Measurements from ENCODE around the gene TNK2.
"Not testable (repeated sequence)": the region's sequence is repeated elsewhere in the genome, so short reads cannot be mapped to it uniquely, and the experiment has no call there.

TNK2 gene

DNA sequence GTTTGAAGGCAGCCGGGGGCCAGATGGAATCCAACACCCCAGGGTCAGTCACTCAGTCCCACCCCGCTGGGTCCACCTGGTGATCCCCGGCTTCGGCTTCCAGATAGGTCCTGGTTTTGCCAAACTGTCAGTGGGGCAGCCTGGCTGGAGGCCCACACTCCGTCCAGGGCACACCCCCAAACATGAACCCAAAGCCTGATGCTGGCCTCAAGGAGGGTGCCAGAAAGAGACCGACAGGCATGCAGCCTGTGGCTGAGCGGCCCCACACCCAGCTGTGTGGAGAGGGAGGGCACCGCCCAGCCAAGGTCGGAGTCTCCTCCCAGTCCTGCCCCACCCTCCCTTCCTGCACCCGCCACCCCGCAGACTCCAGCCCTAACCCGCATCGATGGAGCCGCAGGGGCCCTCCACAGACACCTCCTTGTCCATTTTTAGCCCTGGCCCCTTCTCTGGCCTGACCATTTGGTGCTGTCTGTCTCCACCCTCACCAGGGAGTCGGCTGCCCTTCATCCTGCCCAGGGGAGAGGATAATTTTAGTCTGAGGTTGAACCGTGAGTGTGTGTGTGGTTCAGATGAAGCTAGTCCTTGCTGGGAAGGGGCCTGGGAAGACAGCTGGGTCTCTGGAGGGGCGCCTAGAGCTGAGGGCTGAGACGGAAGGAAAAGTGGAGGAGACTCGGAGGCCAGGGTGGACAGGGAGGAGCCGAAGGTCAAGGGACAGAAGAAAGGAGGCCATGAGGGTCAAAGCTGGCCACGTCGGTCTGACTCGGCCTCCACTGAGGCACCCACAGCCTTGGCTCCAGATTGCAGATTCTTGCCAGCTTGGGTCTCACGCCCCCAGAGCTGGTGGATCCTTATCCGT is 23.1 kb downstream of the TNK2 start:
- peak; percentile 62 for DNase-seq (ENCODE audit: low spot score)

DNA sequence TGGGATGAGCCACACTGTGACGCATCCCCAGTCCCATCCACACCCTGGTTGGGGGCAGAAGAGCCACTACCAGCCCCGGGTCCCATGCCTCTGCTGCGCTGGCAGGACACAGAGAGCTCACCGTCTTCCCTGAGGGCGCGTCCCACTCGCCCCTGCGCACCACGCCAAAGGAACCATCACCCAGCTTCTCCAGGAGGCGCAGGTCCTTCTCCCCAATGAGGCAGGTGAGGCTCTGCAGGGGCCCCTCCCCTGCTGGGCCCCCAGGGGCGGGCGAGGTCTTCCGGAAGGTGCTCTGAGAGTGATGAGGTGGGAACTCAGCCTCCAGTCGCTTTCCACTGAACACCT is 23.7 kb downstream of the TNK2 start:
- no peak for DNase-seq (ENCODE audit: low spot score)

DNA sequence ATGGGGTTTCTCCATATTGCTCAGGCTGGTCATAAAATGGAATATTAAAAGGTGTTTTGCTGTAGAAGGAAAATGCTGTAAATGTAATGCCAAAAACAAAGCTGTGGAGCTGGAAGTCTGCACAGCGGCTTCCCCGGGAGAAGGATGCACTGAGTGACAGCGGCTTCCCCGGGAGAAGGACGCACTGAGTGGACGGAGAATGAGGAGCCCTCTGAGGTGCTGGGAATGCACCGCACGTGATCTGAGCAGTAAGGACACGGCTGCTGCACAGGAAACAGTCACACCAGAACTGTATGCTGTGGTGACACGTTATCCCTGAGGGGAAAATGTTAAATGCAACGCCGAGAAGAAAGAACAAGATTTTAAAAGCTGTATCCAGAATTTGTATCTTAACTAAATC is 24.6 kb downstream of the TNK2 start:
- DNase-seq (ENCODE audit: low spot score) = no peak

DNA sequence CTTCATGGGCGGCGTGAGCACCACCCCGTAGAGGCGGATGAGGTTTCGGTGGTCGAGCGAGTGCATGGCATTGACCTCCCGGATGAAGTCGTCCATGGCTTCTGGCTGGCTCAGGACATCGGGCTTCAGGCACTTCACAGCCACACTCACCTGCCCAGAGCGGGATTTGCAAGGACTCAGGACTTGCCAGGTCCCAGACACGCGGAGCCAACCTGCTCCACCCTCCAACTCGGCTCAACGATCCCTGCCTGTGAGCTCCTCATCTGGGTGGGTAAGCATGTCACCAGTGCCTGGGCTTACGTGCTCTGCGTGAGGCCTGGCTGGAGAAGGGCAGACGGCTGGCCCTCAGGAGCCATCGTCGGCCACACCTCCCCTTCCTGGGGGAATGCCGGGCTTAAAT is 25.2 kb downstream of the TNK2 start:
- DNase-seq (ENCODE audit: low spot score) = no peak

DNA sequence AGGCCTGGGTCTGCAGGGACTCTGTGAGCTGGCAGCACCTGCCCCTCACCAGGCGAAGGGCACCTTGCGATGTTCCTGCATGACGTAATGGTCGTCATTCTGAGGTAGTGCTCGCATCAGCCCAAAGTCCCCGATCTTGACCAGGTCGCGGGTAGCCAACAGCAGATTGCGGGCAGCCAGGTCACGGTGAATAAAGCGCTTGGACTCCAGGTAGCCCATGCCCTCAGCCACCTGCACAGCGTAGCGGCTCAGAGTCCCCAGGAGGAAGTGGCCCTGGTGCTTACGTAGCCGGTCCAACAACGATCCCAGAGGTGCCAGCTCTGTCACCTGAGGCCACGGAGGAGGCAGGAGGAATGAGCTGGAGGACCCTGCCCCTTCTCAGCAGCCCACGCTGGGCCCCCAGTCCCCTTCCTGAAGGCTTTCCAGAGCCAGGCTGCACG is 26.3 kb downstream of the TNK2 start:
- DNase-seq (ENCODE audit: low spot score) = no peak

DNA sequence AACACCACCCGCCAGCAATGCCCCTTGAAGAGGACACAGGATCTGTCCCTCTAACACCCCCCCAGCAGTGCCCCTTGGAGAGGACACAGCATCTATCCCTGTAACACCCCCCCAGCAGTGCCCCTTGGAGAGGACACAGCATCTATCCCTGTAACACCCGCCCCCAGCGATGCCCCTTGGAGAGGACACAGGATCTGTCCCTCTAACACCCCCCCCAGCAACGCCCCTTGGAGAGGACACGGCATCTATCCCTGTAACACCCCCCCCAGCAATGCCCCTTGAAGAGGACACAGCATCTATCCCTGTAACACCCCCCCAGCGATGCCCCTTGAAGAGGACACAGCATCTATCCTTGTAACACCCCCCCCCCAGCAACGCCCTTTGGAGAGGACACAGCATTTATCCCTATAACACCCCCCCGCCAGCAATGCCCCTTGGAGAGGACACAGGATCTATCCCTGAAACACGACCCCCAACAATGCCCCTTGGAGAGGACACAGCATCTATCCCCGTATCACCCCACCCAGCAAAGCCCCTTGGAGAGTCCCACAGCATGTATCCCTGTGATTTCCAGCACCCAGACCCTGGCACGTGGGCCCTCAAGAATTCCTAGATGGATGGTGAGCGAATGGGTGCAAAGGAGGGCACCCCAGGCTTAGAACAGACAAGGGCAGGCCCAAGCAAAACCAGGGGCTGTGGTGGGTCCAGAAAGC is 26.9 kb downstream of the TNK2 start:
- DNase-seq (ENCODE audit: low spot score) = no peak

DNA sequence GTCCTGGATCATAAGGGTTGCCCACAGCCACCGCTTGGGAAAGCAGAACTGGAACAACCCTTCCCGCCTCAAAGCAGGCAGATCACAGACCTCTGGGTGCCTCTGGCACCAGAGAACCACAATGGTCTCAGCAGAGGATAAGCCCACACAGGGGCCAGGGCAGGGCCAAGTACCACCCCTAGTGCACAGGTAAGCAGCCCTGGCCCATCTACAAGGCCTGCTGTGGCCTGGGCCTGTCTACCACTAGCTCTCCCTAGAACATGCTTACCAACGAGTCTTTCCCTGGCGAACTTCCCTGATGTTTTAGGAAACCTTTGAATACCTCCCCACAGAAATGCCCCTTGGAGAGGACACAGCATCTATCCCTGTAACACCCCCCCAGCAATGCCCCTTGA is 28.3 kb downstream of the TNK2 start:
- no peak for DNase-seq (ENCODE audit: low spot score)

DNA sequence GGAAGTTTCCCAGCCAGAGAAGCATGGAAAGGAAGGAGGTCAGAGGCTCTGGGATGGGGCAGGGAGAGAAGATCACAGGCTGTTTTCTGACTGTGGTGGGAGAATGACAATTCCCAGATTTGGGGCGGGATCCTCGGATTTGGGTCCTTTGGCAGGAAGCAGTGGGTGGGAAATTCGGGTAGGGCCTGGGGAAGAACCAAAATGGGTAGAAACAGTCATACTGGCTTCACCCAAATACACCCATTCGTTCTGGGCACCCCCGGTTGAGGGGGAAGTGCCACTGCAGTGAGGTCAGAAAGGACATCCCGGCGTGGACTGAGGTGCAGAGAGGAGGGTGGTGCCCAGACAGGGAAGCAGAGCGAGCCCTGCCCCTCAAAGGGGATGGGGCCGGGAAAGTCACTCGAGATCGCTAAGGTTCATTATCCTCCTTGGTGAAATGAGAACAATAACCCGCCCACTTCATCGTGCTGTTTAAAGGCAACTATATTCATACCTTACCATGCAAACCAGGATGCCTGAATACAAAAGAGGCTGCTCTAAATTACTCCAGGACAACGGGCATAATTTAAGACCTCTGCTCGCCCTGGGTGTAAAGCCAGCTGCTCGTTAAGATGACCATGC is 28.8 kb downstream of the TNK2 start:
- DNase-seq (ENCODE audit: low spot score) = no peak

DNA sequence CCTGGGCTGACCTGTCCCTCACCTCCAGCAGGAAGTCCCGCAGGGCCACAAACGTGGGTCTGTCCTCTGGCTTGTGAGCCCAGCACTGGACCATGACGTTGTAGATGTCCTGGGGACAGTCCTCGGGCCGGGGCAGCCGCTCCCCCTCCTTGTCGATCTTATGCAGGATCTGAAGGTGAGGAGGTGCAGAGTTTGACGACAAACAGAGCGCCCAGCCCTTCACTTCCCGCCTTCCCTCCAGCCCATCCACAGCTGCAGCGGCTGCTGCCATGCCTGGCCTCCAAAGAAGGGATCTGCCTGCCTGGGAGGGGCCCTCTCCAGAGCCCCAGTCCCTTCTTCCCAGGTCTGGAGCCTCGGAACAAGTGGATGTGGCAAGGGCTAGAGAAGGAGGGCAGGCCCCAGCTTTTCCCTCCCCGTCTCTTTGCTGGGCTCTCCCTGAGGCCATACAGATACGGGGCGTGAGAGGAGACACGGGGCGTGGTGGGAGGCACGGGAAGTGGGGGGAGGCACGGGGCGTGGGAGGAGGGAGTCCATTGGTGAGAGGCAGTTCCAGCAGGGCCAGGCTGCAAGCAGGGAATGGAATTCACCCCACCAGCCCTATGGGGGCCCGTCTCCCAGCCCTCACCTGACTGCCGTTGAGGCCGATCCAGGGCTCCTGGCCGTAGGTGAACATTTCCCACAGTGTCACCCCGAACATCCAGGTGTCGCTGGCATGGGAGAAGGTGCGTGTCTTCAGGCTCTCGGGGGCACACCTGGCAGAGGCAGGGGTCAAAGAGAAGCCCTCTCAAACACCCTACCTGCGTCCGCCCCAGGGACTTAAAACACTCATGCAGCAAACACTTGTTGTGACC is 29.7 kb downstream of the TNK2 start:
- no peak for DNase-seq (ENCODE audit: low spot score)

DNA sequence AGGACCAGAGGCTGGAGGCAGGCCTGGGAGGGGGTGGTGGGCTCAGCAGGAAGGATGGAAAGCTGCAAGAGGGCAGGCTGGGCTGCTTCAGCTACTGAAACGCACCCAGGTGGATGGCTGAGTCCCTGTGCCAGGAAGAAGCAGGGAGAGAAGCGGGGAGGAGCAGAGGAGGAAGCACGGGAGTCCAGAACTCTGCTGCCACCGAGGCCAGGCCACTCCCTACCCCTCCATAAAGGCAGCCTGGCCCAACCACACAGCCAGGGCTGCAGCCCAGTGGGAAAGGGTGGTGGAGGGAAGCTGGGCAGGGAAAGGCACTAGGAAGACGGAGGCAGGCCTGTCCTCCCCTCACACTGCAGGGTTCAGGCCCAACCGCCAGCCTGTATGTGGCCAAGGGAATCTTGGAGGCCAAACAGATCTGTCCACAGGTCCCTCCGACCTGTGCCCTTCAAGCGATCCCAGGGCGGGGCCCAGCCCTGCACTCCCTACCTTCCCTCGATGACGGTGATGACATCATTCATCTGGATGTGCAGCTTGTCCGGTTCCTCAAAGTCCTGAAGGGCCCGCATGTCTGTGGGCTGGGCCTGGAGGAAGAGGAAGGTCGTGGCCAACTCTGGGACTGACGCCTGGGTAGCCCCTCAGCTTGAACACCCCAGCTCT is 30.5 kb downstream of the TNK2 start:
- no peak for DNase-seq (ENCODE audit: low spot score)

DNA sequence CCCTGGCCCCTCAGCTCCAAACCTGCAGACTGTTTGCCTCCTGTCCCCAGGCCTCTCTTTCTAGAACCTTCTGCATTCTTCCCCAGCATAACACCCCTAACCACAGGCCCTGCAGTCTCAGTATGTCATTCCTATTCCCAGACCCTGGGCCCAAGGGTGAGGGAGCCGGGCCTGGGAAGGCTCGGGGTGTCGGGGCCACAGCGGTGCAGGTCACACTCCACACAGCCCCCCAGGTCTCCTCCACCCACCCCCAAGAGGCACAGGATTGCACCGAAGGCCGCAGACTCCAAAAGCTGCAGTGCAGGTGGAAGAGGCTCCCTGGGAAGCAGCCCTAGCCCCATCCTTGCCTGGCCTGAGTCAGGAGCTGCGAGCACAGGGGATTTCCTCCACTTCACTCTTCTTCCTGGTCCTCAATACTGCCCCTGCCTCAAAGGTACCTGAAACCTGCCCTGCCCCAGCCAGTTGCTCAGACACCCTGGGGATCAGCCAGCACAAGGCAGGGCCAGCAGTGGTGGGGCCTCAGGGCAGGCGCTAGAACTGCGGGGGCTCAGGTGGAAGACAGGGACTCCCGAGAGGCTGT is 31.1 kb downstream of the TNK2 start:
- no peak for DNase-seq (ENCODE audit: low spot score)

DNA sequence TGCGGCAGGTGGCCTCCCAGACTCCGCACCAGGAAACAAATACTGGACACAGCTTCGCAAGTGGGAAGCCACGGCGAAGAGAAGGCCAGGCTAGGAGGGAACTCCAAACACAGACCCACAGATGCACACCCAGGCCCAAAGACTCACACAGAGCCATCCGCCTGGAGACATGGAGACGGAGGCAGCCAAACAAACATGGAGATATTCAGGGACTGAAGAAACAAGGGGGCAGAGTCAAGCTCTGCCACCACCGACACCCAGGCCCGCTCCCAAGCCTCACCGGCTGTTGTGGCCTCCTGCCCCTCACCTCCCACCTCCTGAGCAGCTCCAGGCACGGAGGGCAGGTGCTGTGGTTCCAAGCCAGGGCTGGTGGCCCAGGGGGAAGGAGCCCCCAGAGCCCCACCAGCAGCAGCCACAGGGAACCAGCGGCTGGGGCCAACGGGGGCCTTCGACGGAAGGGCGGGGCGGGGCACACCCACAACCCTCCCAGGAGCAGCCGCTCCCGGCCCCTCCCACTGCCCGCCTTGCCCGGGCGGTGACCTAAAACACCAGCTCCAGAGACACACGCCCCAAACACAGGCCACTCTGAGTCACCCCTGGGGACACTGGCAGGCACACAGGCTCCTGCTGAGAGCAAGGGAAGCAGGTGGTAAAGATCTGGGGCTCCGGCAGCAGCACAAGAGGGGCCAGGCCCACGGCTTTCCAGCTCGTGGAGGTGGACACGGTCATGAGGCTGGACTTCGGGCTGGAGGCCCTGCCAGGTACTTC is 31.9 kb downstream of the TNK2 start:
- DNase-seq (ENCODE audit: low spot score) = peak; percentile 76

DNA sequence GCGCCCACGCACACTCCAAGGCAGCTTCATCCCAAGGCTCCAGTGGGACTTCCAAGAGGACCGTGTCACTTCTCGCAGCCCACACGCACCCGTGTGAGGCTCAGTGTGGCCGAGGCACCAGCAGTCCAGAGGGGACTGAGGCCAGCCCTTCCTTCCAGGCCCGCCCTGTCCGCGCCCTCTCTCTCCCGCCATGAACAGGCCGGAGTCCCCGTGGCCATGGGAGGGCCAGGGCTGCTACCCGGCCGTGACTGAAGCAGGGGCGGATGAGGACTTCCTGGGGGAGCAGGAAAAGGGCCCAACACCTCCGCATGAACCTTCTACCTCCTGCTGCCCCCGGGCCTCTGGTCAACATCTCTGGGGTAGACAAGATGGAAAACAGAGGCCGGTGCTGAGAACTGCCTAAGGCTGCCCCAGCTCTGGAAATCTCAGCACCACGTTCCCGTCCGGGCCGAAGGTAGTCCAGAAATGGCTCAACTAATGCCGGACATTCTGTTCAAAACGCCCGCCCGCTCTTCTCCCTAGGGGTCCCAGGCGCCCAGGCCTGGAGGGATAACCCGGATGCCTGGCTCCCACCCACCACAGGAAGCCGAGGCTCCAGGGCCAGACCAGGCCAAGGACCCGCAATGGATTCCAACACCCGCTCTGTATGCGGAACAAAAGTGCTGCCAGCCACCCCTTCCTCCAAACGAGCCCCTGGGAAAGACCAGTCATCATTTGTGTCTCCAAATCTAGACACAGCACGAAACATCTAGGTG is 32.7 kb downstream of the TNK2 start:
- no peak for DNase-seq (ENCODE audit: low spot score)

DNA sequence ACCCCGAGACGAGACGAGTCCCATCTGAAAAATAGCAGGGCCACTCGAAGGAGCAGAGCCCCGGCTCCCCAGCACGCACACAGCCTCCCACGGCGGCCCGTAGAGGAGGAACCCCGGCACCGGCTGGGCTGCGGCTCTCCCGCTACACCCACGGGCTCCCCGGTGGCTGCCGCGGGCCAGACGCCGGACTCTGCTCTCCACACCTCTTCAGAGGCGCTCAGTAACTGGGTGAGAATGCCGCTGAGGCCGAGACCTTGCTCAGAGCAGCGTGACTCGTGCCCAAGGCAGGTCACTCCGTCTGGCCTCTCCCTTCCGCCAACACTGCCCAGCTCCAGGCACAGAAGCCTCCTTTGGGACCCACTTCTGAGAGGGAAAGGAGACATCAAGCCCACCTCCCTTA is 34.4 kb downstream of the TNK2 start:
- no peak for DNase-seq (ENCODE audit: low spot score)

DNA sequence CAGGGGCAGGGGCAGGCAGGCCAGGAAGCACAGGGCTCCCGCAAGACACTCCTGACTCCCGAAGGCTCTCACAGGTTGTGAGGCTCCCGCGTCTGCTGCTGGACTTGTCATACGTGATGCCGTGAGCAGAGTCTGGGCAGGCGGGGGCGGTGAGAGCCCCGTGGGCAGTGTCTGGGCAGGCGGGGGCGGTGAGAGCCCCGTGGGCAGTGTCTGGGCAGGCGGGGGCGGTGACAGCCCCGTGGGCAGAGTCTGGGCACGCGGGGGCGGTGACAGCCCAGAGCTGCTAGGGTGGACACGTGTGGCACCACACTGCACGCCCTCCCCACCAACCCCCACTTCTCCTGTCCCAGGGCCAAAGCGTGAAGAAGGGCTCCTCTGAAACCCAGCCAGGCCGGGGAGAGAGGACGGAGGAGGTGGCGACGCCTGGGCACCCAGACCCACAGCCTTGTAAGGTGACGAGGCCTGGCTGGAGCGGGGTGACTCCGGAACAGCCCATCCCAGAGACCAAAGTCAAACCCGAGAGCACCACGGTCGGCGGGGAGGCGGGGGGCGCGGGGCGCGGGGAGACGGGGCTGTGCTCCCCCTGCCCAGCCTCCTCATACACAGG is 35.0 kb downstream of the TNK2 start:
- DNase-seq (ENCODE audit: low spot score) = no peak

DNA sequence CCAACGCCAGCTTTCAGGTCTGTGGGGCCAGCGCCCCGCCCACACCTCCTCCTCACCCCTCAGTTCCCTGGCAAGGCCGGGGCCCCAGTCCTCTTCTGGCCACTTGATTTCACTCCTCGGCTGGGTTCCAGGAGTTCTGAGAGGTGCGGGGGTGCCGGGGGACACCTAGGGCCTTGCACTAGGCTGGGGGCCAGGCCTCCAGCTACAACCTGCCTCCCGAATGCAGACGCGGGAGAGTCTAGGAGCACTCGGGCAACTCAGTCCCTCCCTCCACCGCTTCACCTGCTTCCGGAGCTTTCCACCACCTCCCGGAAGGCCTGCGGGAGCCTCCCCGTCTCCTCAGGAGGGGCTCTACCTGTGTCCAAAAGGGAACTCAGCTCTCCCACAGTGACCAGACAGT is 35.6 kb downstream of the TNK2 start:
- no peak for DNase-seq (ENCODE audit: low spot score)

DNA sequence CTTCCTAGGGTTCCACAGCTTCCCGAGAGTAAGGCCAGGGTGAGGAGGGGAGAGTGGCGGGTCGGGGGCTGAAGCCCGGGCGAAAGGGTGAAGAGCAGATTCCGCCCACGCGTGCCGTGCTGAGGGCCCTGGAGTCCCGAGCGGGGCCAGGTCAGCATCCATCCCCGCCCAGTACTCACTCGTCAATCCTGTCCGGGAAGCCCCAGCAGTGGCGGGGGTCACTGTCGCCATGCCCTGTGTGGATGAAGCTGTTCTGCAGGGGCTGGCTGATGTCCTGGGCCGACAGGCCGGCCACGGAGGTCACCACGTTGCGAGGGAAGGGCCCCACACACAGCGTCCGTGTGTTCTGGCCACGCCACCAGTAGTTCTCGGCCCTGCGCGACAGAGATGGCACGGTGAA is 36.3 kb downstream of the TNK2 start:
- no peak for DNase-seq (ENCODE audit: low spot score)

DNA sequence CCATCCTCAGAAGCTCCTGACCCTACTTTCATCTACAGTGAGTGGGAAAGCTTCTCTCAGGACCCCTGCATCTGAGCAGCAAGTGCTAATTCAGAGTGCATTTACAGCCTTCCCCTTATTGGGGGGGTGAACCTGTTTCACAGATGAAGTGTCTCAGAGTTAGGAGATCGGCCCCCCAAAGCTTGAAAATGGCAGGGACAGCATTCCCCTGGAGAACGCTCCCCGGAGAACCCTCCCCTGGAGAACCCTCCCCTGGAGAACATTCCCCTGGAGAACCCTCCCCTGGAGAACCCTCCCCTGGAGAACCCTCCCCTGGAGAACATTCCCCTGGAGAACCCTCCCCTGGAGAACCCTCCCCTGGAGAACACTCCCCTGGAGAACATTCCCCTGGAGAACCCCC is 36.7 kb downstream of the TNK2 start:
- DNase-seq (ENCODE audit: low spot score) = not testable (repeated sequence)

DNA sequence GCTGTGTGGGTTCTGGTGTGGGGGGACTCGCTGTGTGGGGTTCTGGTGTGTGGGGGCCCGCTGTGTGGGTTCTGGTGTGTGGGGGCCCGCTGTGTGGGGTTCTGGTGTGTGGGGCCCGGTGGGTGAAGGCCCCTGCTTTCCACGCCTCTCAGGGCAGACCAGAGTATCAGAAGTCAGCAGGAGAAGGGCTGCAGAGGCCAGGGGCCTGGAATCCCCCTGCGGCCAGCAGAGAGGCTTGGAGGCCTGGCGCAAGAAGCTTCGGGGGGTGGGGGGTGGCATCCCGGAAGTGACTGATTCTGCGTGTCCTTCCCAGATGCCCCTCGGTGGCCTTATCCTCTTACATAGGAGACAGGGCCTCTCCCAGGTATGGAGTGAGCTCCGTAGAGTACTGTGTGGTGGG is 37.4 kb downstream of the TNK2 start:
- DNase-seq (ENCODE audit: low spot score) = no peak
